HAP-1 (cell line): ENCODE results near the gene ZFP42.

Experiments used
- DNase-seq, 2 experiments: peaks; one replicate each; pipeline ENCODE4 v3.0.0-alpha.2; 2016 to 2020; ENCODE audit warnings: low spot score in 2 of 2
- H3K27me3 ChIP-seq: fragments of 250-450 bp; sonication (Bioruptor Pico); 2 replicates; pipeline ENCODE4 v1.5.1; 2020; ENCODE audit warnings: low read depth, mild to moderate bottlenecking, moderate library complexity
- H3K36me3 ChIP-seq: fragments of 250-450 bp; sonication (Bioruptor Pico); replicated peaks from 2 replicates; pipeline ENCODE4 v1.5.1; 2020; ENCODE audit warnings: mild to moderate bottlenecking
- H3K4me1 ChIP-seq: fragments of 250-450 bp; sonication (Bioruptor Pico); 2 replicates; pipeline ENCODE4 v1.5.1; 2020; ENCODE audit warnings: mild to moderate bottlenecking
- H3K4me3 ChIP-seq: fragments of 250-450 bp; sonication (Bioruptor Pico); 2 replicates; pipeline ENCODE4 v1.5.1; 2020; ENCODE audit warnings: mild to moderate bottlenecking, moderate library complexity
- H3K9me3 ChIP-seq: fragments of 250-450 bp; sonication (Bioruptor Pico); 2 replicates; pipeline ENCODE4 v1.5.1; 2020; ENCODE audit warnings: mild to moderate bottlenecking, moderate library complexity
- in situ Hi-C: fragments of 300-500 bp; cut with MboI; formaldehyde crosslinking; loops from 3 replicates; pipeline ENCODE4 v1.14.3; 2020; ENCODE audit warnings: low sequenced_read_pairs, inconsistent platforms, mixed read lengths

The ZFP42 gene

DNA sequence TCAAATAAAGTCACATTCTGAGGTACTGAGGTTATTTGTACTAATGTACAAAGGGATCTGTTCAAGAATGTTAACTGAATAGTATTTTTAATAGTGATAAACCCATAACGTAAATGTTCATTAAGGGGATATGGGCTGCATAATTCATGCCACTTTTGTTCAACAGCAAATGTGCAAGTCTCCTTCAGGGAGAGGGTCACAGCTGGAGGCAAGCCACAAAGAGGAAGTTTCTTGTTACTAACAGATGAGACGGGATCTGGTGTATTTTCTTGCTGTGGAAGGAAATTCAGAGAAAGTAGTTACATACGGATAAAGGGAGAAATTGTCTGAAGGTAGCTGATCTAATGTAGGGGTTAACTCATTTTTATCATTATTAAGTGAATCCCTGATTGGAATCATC is 10.0 kb downstream of the ZFP42 start:
- Histone ChIP-seq H3K36me3 (no peaks in the 10 kb centered on the region), H3K4me3 (no peak overlapping the region), H3K27me3 (no peaks in the 10 kb centered on the region), H3K9me3 (no peaks in the 10 kb centered on the region), H3K4me1 (no peaks in the 10 kb centered on the region)
- no peak for DNase-seq
- in situ Hi-C loops: no loop called here

DNA sequence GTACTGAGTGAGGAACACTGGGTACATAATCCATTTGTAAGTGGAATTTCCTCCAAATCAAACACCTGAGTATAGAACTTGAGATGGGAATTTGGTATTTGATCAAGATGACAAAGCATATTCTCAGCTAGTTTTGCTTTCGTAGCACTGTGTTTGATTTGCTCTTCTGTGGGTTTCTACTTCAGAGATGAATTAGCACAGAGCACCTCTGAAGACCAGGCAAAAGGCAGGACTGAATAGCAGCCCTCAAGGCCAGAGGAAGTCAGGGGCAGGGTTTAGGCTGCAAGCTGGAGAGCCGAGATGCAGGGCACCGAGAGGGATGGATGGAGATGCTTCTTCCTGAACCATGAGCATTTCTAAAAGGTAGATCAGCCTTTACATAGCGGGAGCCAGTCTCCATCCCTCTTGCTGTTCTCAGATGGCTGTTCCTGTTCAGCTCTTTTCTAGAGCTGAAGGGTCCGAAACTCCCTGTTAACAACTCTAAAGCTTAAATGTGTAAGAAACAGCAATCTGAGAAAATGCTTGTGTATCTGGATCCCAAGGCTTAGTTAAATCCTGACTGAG is 10.8 kb downstream of the ZFP42 start:
- H3K4me1 ChIP-seq: no peaks in the 10 kb centered on the region
- no peak overlapping the region for H3K4me3 ChIP-seq
- no peak for DNase-seq
- H3K27me3 ChIP-seq: no peaks in the 10 kb centered on the region
- H3K36me3 ChIP-seq: no peaks in the 10 kb centered on the region
- no peaks in the 10 kb centered on the region for H3K9me3 ChIP-seq
- in situ Hi-C loops: no loop called here

DNA sequence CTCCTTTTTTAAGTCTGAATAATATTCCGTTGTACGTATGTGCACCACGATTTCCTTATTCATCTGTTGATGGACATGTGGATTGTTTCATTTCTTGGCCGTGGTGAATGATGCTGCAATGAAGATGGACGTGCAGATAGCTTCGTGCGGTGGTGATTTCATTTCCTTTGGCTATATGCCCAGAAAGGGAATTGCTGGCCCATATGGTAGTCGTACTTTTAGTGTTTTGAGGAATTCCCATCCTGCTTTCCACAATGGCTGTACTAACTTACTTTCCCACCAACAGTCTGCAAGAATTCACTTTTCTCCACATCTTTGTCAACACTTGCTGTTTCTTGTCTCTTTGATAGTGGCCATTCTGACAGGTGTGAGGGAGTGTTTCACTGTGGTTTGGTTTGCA is 12.8 kb downstream of the ZFP42 start:
- in situ Hi-C loops: no loop called here
- Histone ChIP-seq H3K9me3 (no peaks in the 10 kb centered on the region), H3K36me3 (no peaks in the 10 kb centered on the region), H3K27me3 (no peaks in the 10 kb centered on the region), H3K4me1 (no peaks in the 10 kb centered on the region), H3K4me3 (no peak overlapping the region)
- no peak for DNase-seq

DNA sequence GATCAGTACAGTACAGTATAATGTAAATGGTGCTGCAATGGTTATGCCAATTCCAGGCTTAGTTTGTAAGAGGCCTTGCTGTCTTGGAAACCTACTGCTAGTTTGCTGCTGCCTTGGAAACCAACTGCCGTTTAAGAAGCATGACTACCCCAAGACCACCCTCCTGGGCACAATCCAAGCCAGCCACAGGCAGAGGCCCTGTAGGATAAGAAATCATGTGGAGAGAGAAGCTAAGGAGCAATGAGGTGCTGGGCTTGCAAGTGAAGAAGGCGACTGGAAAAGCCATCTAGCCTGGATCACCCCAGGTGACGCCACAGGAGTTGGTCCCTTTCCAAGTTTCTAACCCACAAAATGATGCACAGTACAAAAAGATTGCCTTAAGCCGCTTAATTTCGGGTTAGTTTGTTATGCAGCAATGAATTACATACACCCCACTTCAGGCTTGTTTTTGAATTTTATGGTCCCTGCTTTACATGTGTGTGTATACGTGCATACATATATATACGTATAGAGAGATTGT is 16.9 kb downstream of the ZFP42 start:
- H3K4me3 ChIP-seq: no peak overlapping the region
- in situ Hi-C loops: no loop called here
- no peak for DNase-seq
- H3K36me3 ChIP-seq: no peaks in the 10 kb centered on the region
- peaks cover 9% of the 10 kb centered on the region for H3K4me1 ChIP-seq
- no peaks in the 10 kb centered on the region for H3K9me3 ChIP-seq
- no peaks in the 10 kb centered on the region for H3K27me3 ChIP-seq

DNA sequence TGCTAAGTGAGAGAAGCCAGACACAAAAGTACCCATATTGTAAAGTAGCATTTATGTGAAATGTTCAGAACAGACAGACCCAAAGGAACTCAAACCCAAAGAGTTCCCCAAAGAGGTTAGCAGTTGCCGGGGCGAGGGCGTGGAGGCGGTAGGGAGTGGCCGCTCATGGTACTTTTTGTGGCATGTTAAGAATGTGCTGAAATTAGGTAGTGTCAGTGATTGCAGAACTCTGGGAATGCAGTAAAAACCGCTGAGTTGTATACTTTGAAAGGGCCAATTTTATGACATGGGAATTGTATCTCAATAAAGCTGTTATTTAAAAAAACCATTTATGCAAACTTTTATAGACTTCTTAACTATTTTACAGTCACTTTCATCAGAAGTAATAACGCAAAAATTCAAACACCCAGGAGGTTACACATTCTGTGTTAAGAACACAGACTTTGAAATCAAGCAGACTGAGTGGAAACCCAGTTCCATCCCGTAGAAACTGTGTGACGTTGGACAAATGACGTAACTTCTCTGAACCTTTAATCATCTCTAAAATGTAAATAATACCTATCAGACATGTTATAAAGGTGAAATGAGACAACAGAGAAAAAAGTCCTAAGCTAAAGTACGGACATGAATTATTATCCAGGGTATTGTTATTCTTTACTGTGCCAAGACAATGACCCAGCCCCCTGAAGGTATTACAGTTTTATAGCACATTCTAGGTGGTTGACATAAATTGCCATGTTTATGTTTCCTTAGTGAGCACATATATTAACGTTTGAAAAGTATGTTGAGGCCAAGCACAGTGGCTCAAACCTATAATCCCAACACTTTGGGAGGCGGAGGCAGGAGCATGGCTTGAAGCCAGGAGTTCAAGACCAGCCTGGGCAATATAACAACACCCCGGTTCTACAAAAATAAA is 19.7 kb downstream of the ZFP42 start:
- Histone ChIP-seq H3K27me3 (no peaks in the 10 kb centered on the region), H3K9me3 (no peaks in the 10 kb centered on the region), H3K4me3 (no peak overlapping the region), H3K4me1 (peaks cover 9% of the 10 kb centered on the region), H3K36me3 (no peaks in the 10 kb centered on the region)
- in situ Hi-C loops: no loop called here
- peak; percentile 52 to 57 for DNase-seq

DNA sequence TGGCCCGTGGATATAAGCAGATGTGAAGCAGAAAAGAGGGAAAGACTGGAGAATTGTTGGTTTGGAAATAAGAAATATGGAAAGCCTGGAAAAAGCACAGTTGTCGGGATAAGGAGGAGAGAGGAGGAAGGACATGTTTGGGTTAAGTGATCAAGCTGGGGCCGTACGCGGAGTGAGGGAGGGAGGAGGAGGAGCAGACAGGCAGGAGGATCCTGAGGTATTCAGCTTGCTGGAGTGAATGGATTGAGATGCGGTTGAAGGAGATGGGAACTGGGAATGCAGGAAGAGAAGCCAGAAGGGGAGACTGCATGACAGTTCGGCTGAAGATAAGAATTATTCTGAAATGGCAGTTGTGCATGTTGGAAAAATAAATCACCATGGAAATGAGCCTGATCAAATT is 21.2 kb downstream of the ZFP42 start:
- Histone ChIP-seq H3K9me3 (no peaks in the 10 kb centered on the region), H3K36me3 (no peaks in the 10 kb centered on the region), H3K4me1 (peaks cover 10% of the 10 kb centered on the region), H3K27me3 (no peaks in the 10 kb centered on the region), H3K4me3 (no peak overlapping the region)
- in situ Hi-C loops: no loop called here
- peak in 1 of 2 experiments; percentile 35 for DNase-seq

DNA sequence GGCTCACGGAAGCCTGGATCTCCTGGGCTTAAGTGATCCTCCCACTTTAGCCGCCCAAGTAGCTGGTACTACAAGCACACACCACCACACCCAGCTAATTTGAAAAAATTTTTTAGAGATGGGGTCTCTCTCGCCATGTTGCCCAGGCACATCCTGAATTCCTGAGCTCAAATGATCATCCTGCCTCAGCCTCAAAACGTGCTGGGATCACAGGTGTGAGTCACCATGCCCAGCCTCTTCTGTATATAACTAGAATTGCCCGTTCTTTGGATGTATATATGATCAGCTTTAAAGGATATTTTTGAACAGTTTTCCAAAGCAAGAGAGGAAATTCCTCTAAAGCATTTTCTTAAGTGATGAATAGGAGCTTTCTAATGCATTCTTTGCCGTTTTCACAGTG is 22.7 kb downstream of the ZFP42 start:
- H3K4me1 ChIP-seq: peaks cover 24% of the 10 kb centered on the region
- no peaks in the 10 kb centered on the region for H3K36me3 ChIP-seq
- no peak overlapping the region for H3K4me3 ChIP-seq
- no peak for DNase-seq
- no peaks in the 10 kb centered on the region for H3K9me3 ChIP-seq
- no peaks in the 10 kb centered on the region for H3K27me3 ChIP-seq
- in situ Hi-C loops: no loop called here

DNA sequence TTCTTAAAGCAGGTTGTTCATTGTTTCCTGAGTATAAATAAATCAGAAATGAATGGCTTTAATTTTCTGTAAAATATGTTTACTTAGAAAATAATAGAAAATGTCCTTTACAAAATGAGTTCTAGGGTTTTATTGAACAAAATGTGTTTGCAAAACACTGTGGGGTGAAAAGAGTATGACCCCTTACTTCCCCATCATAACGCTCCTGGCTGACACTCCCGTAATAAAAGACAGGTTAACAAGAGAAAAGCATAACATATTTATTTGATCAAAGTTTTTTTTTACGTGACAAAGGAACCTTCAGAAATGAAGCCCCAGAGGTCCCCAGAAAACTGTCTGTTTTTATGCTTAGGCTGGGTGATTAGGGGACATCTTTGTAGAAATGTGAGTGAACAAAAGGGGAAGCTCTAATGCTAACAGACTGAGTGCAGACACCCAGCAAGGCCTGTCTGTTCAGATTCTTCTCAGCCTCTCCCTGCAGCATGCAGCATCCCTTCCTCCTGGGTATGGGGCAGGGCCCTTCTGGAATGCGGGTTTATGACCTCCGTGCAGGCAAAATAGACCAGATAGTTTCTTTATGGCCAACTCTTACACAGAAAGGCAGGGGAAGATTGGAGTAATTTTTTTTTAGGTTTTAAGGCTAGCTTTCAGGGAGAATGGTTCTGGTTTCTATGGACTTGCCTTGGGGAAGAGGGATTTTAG is 26.1 kb downstream of the ZFP42 start:
- Histone ChIP-seq H3K36me3 (no peaks in the 10 kb centered on the region), H3K4me1 (peaks cover 22% of the 10 kb centered on the region), H3K27me3 (no peaks in the 10 kb centered on the region), H3K9me3 (no peaks in the 10 kb centered on the region), H3K4me3 (no peak overlapping the region)
- in situ Hi-C loops: no loop called here
- DNase-seq: peak; percentile 52 to 63

DNA sequence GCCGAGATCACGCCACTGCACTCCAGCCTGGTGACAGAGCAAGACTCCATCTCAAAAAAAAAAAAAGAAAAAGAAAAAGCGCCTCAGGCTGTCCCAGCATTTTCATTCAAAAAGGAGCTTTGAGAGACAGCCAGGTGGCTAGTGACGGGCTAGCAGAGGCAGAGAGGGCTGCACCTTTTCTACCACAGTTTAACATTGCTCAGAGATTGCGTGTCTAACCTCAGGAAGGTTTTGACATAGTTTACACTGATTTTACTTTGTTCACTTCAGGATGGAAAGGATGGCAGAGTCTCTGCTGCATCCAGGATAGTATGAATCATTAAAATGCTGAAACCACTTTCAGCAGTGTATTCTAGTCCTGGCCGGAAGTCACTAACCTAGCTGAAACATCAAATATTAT is 28.1 kb downstream of the ZFP42 start:
- no peaks in the 10 kb centered on the region for H3K36me3 ChIP-seq
- peaks cover 22% of the 10 kb centered on the region for H3K4me1 ChIP-seq
- H3K27me3 ChIP-seq: no peaks in the 10 kb centered on the region
- in situ Hi-C loops: no loop called here
- no peaks in the 10 kb centered on the region for H3K9me3 ChIP-seq
- DNase-seq: peak; percentile 55 to 58
- H3K4me3 ChIP-seq: no peak overlapping the region

DNA sequence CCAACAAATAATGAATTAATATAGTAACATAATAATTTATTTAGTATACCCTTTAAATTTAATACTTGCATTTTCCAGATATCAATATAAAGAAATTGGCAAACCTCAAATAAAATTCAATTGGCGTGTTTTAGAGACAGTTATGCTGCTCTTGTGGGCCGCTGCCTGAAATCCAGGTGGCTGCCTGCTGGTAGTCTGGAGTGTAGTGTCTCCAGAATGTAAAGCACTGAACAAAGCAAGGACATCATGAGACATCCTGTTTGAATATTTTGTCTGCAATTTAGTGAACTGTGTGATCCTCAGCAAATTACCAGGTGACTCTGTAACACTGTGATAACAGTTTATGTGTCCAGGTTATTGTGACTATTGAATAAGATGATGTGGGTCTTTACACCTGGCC is 29.9 kb downstream of the ZFP42 start:
- Histone ChIP-seq H3K9me3 (no peaks in the 10 kb centered on the region), H3K27me3 (no peaks in the 10 kb centered on the region), H3K4me3 (no peak overlapping the region), H3K4me1 (peaks cover 28% of the 10 kb centered on the region), H3K36me3 (no peaks in the 10 kb centered on the region)
- no peak for DNase-seq
- in situ Hi-C loops: no loop called here

DNA sequence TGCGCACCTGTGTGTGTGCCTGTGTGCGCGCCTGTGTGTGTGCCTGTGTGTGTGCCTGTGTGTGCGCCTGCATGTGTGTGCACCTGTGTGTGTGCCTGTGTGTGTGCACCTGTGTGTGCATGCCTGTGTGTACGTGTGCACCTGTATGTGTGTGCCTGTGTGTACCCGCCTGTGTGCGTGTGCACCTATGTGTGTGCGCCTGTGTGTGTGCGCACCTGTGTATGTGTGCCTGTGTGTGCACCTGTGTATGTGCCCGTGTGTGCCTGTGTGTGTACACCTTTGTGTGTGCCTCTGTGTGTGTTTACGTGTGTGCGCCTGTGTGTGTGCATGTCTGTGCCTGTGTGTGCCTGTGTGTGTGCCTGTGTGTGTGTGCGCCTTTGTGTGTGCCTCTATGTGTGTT is 33.5 kb downstream of the ZFP42 start:
- in situ Hi-C loops: no loop called here
- no peaks in the 10 kb centered on the region for H3K36me3 ChIP-seq
- peaks cover 25% of the 10 kb centered on the region for H3K4me1 ChIP-seq
- DNase-seq: no peak
- H3K9me3 ChIP-seq: no peaks in the 10 kb centered on the region
- H3K4me3 ChIP-seq: no peak overlapping the region
- no peaks in the 10 kb centered on the region for H3K27me3 ChIP-seq

DNA sequence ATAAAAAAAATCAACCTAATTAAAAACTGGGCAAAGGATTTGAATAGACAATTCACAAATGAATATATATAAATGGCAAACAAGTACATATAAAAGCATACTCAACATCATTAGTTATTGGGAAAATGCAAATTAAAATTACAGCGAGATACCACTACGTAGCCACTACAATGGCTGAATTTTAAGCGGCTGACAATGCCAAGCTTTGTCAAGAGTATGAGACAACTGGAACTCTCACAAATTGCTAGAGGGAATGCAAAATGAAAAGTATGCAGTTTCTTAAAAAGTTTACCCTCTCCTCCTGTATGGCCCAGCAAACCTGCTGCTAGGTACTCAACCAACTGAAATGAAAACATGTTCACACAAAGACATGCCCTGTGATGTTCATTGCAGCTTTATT is 34.8 kb downstream of the ZFP42 start:
- in situ Hi-C loops: no loop called here
- no peak overlapping the region for H3K4me3 ChIP-seq
- H3K4me1 ChIP-seq: peaks cover 24% of the 10 kb centered on the region
- H3K9me3 ChIP-seq: no peaks in the 10 kb centered on the region
- no peaks in the 10 kb centered on the region for H3K36me3 ChIP-seq
- no peak for DNase-seq
- no peaks in the 10 kb centered on the region for H3K27me3 ChIP-seq

DNA sequence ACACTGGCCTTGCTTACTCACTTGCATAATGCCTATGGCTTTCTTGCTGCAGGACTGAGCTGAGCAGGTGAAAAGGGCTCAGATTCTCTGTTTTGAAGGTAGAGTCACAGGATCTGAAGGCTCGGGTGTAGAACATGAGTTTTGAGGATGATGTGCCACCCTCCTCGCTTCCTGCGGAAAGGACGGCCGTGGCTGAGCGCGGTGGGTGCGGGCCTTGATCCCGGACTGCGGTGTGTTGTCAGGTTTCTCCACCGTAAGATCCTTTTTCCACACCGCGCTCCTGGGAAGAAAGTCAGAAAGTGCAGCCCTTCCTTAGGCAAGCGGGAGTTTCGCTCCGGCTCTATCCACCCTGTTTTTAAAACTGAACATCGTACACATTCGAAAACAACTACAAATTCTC is 36.2 kb downstream of the ZFP42 start:
- no peak for DNase-seq
- no peaks in the 10 kb centered on the region for H3K9me3 ChIP-seq
- H3K4me1 ChIP-seq: peaks cover 24% of the 10 kb centered on the region
- in situ Hi-C loops: no loop called here
- H3K36me3 ChIP-seq: no peaks in the 10 kb centered on the region
- no peak overlapping the region for H3K4me3 ChIP-seq
- H3K27me3 ChIP-seq: no peaks in the 10 kb centered on the region

DNA sequence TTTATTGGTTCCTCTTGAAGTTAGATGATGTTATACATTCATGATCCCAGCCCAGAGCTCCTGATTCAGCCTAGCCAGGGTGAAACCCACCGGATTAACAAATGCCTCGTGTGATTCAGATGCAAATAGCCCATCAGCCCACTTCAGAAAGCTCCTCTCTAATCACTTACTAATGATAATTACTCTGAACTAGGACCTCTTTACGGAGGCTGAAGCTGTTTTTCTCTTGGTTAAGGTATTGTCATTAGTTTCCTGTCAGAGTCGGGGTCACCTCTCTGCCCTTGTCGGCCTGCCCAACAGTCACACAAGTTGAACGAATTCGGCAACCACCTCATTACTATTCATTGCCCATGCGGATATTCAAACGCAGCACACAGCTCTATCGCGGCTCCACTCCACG is 36.6 kb downstream of the ZFP42 start:
- Histone ChIP-seq H3K27me3 (no peaks in the 10 kb centered on the region), H3K9me3 (no peaks in the 10 kb centered on the region), H3K36me3 (no peaks in the 10 kb centered on the region), H3K4me3 (no peak overlapping the region), H3K4me1 (peaks cover 24% of the 10 kb centered on the region)
- in situ Hi-C loops: no loop called here
- peak; percentile 35 to 47 for DNase-seq
